HK-2 (cell line): ENCODE data around the gene SPAG9.
"Not testable (repeated sequence)": the region's sequence is repeated elsewhere in the genome, so short reads cannot be mapped to it uniquely, and the experiment has no call there.

Experiments
- DNase-seq: peaks from one replicate; pipeline ENCODE4 v3.0.0-alpha.2; 2018; ENCODE audit not compliant: unreplicated experiment

SPAG9 gene

GRCh38 chr17:51142597-51142996 lies 21.9 kb upstream of the SPAG9 start:
- no peak for DNase-seq

DNA sequence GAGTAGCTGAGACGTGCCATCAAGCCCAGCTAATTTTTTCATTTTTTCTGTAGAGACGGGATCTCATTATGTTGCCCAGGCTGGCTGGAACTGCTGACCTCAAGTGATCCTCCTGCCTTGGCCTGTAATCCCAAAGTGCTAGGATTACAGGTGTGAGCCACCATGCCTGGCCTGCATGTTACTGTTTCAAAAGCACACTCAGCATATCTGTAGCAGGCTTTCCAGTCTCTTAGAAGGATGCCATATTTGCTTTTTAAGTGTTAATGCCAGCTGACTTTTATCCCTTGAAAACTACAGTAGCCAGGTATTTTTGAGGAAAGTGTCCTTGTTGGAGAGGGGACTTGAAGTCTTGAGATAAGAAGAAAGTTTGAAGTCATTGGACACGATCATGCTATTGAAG lies 15.3 kb upstream of the SPAG9 start:
- DNase-seq = no peak

- no peak for DNase-seq
These were observed 12.7 kb upstream of the SPAG9 start for GRCh38 chr17:51133365-51133764.

- no peak for DNase-seq
These were observed 12.3 kb upstream of the SPAG9 start for GRCh38 chr17:51132964-51133319.

DNA sequence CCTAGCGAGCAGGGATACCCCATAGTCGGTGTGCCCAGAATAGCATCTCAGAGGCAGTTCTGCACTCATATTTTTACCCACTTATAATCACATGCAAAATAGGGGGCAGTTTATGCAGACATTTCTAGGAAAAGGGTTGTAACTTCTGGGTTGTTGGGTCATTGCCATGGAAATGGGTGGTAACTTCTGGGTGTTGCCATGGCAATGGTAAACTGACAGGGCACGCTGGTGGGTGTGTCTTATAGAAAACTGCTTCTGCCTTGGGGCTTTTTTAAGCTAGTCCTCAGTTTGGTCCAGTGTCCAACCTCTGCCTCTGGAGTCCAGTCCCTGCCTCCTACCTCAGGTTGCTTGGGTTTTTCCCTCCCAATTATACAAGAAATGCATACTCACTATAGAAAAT lies 7.4 kb upstream of the SPAG9 start:
- DNase-seq = no peak

GRCh38 chr17:51124640-51125503 lies 4.2 kb upstream of the SPAG9 start:
- no peak for DNase-seq

DNA sequence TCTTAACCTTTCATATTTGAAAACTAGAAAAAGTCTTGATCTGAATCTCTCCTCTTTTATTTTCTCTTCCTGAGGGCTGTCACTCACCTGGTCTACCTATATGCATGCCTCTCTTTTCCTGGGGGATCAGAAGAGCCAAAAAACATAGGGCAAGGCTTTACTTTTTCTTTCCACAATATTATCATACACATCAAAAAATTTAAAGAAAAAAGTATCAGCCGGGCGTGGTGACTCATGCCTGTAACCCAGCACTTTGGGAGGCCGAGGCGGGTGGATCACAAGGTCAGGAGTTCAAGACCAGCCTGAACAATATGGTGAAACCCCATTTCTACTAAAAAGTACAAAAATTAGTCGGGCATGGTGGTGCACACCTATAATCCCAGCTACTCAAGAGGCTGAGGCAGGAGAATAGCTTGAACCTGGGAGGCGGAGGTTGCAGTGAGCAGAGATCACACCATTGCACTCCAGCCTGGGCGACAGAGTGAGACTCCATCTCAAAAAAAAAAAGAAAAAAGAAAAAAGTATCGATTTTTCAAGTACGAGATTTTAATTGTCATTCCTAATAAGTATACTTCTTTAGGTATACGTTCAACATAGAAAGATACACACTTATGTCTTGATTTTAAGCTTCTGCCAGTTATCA lies 1.9 kb upstream of the SPAG9 start:
- DNase-seq = not testable (repeated sequence)

GRCh38 chr17:51121620-51122472 lies 1.2 kb upstream of the SPAG9 start:
- DNase-seq = peak; percentile 95

- no peak for DNase-seq
These were observed 320 bp downstream of the SPAG9 start for GRCh38 chr17:51120357-51120738.

- peak; percentile 45 for DNase-seq
These were observed 982 bp downstream of the SPAG9 start for GRCh38 chr17:51119415-51120356.

GRCh38 chr17:51118330-51119195 lies 2.1 kb downstream of the SPAG9 start:
- no peak for DNase-seq

DNA sequence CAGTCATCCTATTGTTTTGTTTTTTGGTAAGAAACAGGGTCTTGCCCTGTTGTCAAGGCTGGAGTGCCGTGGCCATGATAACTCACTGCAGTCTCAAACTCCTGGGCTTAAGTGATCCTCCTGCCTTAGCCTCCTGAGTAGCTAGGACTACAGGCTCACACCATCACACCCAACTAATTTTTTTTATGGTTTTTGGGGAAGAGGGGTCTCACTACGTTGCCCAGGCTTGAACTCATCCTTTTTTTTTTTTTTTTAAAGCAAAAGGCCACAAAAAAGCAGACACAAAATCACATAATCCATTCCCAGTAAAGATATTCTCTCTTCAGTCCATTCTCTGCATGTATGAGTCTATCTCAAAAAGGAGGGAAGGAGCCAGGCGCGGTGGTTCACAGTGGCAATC lies 5.5 kb downstream of the SPAG9 start:
- no peak for DNase-seq

DNA sequence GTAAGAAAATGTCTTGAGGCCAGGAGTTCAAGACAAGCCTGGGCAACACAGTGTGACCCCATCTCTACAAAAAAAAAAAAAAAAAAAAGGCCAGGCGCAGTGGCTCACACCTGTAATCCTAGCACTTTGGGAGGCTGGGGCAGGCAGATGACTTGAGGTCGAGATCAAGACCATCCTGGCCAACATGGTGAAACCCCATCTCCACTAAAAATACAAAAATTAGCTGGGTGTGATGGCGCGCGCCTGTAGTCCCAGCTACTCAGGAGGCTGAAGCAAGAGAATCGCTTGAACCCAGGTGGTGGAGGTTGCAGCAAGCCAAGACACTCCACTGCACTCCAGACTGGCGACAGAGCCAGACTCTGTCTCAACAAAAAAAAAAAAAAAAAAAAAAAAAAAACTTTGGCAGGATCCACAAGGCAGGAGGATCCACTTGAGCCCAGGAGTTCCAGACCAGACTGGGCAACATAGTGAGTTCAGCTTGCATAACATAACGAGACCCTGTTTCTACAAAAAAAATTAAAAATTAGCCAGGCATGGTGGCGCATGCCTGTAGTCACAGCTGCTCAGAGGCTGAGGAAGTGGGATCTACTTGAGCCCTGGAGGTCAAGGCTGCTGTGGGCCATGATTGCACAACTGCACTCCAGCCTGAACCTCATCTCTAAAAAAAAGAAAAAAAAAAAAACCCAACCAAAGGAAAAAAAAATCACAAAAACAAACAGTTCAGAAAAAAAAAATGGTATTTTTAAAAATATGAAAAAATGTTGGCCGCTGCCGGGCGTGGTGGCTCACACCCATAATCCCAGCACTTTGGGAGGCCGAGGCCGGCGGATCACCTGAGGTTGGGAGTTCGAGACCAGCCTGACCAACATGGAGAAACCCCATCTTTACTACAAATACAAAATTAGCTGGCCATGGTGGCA lies 8.1 kb downstream of the SPAG9 start:
- peak; percentile 63 for DNase-seq

- DNase-seq = no peak
These were observed 12.9 kb downstream of the SPAG9 start for GRCh38 chr17:51107778-51108177.

GRCh38 chr17:51103451-51103850 lies 17.2 kb downstream of the SPAG9 start:
- no peak for DNase-seq

GRCh38 chr17:51103050-51103449 lies 17.6 kb downstream of the SPAG9 start:
- no peak for DNase-seq

DNA sequence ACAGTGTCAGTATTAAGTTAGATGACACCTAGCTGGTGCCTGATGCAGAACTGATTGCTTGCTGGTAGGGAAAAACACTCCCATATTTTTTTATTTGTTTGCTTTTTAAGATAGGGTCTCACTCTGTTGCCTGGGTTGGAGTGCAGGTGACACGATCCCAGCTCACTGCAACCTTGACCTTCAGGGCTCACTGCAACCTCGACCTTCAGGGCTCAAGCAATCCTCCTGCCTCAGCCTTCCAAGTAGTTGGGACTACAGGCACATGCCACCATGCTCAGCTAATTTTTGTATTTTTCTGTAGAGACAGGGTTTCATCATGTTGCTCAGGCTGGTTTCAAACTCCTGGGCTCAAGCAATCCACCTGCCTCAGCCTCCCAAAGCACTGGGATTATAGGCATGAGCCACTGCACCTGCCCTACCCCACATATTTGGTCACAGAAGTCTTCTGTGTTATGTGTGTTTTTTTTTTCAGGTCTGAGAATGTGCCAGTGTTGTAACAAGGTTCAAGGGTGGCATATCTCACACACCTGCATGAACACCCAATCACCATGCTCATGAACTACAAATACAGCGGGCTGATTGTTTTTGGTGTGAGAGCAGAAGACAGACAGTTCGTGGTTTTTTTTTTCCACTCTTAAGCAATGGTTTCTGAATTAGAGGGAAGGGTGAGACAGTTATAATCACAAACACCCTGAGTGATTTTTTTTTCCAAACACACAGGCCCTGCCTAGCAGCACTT lies 22.8 kb downstream of the SPAG9 start:
- no peak for DNase-seq

DNA sequence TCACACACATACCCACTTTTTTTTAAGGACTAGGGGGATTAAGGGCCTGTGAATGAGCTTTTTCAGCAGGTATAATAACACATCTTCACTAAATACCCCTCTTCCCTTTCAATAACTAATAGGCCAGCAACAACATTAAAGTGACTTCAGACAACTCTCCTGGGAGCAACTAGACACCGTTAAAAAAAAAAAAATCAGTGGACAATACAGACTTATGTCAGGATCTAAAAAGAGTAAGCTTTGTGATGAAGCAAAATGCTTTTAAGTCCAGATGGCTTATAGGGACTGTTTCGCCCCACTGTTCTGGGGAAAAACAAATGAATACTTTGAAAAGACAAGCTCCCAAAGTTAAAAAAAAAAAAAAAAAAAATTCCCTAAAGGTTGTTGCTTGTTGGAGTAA lies 29.0 kb downstream of the SPAG9 start:
- DNase-seq = no peak

GRCh38 chr17:51088868-51089267 lies 31.8 kb downstream of the SPAG9 start:
- DNase-seq = not testable (repeated sequence)
